ENCODE measurements around the gene GPRC5B.

GPRC5B gene

DNA sequence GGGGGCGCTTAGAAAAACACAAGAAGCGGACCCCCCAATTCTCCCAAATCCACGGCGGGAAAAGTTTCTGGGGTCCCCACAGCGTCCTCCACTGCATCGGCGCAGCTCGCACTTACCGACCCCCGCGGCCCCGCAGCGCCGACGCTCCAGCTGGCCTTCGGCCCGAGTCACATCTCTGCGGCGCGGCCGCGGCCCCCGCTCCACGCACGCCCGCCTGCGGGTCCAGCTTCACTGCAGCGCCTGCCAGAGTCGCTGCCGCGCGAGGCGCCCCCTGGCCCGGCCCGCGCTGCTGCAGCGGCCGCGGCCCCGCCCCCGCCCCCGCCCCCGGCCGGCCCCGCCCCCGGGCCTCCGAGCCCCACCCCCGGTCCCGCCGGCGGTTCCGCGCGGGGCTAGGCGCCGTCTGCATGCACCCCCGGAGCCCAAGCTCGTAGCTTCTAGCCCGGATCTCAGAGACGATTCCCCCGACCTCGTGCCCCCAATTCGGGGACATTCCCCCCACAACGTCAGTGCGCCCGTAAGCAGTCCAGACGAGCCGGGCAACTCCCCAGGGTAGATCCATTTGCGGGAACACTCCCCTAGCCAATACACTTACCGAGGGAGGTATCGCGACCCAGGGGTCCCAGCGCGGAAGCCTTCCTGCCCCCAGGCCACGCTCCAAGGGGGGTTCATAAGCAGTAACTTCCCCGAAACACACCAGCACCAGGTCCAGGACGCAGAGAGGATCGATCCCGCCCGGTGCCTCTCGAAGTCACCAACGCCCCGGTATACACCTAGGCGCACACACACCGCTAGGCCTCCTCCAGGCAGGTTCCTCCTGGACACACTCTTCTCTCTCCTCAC, at the start of gene GPRC5B:
Gene GPRC5B (minus strand): TSS at position 238 of the 840 bp plus-strand sequence. CDS start 12,003 bp downstream, outside the sequence.
- FAIRE-seq (no peak), DNase-seq (ENCODE audit: insufficient read length, low spot score) (no peak)
- peak; percentile 29 for TF ChIP-seq CTCF (IDR thresholded peaks at IDR 0.05; ENCODE audit: insufficient read depth, missing control alignments)

- no peak for TF ChIP-seq CTCF (IDR thresholded peaks at IDR 0.05; ENCODE audit: insufficient read depth, missing control alignments)
- FAIRE-seq (no peak), DNase-seq (ENCODE audit: insufficient read length, low spot score) (no peak)
Observed at GRCh38 chr16:19933740-19934139, 49.1 kb upstream of the GPRC5B start.

DNA sequence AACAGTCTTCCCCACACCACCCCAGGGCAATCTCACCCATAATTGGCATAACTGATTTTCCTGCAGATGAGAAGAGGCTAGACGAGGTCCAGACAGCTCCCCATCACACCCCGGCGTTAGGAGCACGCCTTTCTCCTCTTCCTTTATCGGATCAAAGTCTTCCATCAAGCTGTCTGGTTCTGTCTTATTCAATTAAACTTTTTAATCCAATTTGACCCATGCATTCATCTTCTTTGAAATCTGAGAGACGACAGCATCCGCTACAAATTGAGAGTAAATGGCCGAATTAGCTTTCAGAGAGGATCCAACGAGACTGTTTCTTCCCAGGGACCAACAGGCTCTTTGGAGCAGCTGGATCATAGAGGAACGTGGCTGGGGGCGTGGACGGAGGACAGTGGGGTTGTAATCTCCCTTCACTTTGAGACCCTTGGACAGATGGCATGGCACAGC, 44.4 kb upstream of the GPRC5B start:
- no peak for TF ChIP-seq CTCF (IDR thresholded peaks at IDR 0.05; ENCODE audit: insufficient read depth, missing control alignments)
- DNase-seq (ENCODE audit: insufficient read length, low spot score) (no peak), FAIRE-seq (no peak)

DNA sequence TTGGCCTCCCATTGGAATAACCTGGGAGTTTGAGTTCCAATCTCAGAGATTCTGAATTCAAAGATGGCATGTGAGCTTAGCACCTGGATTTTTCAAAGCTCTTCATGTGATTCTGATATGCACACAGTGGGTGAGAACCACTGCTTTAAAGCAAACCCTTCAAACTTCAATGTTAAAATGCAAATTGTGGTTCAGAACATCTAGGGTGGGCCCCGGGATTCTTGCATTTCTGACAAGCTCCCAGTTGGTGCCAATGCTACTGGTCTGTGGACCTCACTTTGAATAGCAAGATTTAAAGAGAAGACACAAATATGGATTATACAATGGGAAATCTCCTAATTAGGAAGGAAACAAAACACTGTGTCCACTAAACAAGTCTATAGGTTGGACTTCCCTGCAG, 43.8 kb upstream of the GPRC5B start:
- no peak for TF ChIP-seq CTCF (IDR thresholded peaks at IDR 0.05; ENCODE audit: insufficient read depth, missing control alignments)
- FAIRE-seq (no peak), DNase-seq (ENCODE audit: insufficient read length, low spot score) (no peak)

- no peak for TF ChIP-seq CTCF (IDR thresholded peaks at IDR 0.05; ENCODE audit: insufficient read depth, missing control alignments)
- DNase-seq (ENCODE audit: insufficient read length, low spot score) (no peak), FAIRE-seq (no peak)
Observed at GRCh38 chr16:19926449-19927390, 42.1 kb upstream of the GPRC5B start.

DNA sequence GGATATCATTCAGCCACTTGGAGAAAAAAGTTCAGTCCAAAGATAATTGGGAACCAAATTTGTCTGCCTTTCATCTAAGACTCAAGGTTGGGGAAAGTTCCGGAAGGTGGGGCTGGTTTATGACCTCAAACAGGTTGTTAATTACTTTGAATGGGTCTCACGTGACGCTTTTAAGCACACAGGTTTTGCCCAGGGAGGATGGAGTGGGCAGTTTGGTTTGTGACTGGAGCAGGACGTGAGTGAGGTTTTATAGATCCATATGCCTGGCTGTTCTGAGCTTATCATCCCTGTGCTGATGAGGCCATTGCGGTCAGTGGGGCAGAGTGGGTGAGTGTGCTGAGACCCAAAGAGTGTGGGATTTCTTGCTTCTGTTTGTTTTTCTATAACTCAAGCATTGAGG, 38.7 kb upstream of the GPRC5B start:
- DNase-seq (ENCODE audit: insufficient read length, low spot score) = no peak
- no peak for FAIRE-seq
- TF ChIP-seq CTCF (IDR thresholded peaks at IDR 0.05; ENCODE audit: insufficient read depth, missing control alignments) = no peak
